Inflammatory macrophage (primary cell): Measurements from ENCODE around the gene RGS2.

Experiments used
- DNase-seq, 2 donors: peaks; one replicate each; pipeline ENCODE4 v3.0.0-alpha.2; 2020 to 2022

The RGS2 gene

GRCh38 chr1:192795916-192796618, 12.8 kb upstream of the RGS2 start:
- DNase-seq: peak in 1 of 2 donors; percentile 6

DNA sequence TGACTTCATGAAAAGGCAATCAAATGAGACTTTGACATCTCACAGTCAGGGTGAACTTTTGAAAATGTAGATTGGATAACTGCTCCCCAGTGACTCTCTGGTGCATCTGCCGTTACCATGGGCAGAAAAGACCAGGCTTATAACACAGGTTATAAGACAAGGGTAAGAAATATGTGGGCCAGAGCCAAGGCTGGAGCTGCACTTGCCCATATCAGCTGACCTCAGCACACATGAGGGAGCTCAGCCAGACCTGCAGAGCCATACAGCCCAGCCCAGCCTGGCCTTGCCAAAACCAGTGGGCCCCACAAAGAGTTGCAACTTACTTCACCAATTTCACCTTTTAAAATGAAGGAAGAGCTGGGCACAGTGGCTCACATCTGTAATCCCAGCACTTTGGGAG, 11.7 kb upstream of the RGS2 start:
- no peak for DNase-seq

DNA sequence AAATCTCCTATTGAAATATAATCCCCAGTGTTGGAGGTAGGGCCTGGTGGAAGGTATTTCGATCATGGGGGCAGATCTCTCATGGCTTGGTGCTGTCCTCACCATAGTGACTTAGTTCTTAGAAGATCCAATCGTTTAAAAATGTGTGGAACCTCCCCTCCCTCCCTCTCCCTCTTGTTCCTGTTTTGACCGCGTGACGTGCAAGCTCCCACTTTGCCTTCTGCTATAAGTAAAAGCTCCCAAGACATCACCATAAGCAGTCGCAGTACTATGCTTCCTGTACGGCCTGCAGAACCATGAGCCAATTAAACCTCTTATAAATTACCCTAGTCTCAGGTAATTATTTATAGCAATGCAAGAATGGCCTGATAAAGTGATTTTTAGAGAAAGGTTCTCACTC, 10.9 kb upstream of the RGS2 start:
- peak; percentile 40 to 45 for DNase-seq

- no peak for DNase-seq
Observed at GRCh38 chr1:192801451-192801850, 7.4 kb upstream of the RGS2 start.

- DNase-seq: no peak
Observed at GRCh38 chr1:192802406-192802805, 6.4 kb upstream of the RGS2 start.

- no peak for DNase-seq
Observed at GRCh38 chr1:192803501-192803900, 5.3 kb upstream of the RGS2 start.

DNA sequence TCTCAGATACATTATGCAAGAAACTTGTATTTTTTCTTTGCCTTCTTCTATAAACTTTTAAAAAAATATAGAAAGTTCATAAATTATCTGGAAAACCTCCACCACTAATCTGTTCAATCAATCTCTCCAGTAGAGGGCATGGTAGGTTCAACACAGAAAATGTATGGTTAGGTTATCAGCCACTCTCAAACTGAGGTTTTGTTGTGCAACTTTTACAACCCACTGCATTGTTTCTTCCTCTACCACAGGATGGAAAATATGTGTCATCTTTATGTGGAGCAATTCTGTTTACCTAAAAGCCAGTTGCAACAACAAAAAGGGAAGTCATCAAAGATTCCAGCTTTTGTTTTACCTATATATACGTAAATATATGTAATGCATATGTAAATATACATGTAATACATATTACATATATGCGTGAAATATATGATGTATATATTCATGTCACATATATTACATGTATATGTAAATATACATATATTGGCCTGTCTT, 3.0 kb upstream of the RGS2 start:
- DNase-seq: peak; percentile 91 to 98

- peak; percentile 10 to 54 for DNase-seq
Observed at GRCh38 chr1:192807211-192808162, 1.4 kb upstream of the RGS2 start.

GRCh38 chr1:192808163-192808517, 699 bp upstream of the RGS2 start:
- DNase-seq: no peak

- peak; percentile 59 to 72 for DNase-seq
Observed at GRCh38 chr1:192809307-192810252, 741 bp downstream of the RGS2 start.

DNA sequence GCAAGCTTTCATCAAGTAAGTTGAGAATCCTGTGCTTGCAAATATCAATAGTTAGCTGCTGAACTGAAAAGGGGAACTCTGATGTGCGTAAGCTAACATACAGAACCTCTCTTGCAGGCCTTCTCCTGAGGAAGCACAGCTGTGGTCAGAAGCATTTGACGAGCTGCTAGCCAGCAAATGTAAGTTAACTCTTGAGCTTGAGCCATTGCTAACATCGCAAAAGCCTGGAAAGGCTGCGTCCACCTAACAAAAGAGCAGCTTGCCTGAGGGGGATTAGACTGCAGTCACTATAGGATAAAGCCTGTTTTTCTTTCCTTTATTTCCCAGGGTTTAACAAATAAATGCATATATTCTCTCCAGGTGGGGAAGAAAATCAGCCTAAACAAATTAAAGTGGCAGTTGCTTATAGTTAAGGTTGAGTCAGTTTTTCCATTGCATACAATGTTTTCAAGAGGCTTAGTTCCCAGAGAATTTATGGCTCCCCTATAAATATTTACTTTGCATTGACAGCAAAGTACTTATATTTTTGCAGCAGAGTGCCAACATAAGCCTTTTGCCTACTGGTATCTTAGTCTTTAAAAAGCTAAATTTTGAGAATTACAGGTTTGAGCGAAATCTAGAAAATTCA, 1.5 kb downstream of the RGS2 start:
- peak; percentile 84 to 87 for DNase-seq

DNA sequence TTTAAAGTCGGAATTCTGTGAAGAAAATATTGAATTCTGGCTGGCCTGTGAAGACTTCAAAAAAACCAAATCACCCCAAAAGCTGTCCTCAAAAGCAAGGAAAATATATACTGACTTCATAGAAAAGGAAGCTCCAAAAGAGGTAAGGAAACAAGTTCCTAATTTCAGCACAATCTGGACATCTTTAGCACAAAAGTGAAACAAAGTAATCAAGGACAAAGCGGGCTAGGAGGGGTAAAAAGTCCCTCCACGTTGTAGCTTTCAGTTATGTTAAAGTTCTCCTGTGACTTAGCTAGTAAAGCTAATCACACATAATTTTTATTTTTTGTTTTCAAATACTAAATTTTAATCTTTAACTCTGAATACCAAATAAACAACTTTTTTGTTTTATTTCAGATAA, 2.2 kb downstream of the RGS2 start:
- no peak for DNase-seq

DNA sequence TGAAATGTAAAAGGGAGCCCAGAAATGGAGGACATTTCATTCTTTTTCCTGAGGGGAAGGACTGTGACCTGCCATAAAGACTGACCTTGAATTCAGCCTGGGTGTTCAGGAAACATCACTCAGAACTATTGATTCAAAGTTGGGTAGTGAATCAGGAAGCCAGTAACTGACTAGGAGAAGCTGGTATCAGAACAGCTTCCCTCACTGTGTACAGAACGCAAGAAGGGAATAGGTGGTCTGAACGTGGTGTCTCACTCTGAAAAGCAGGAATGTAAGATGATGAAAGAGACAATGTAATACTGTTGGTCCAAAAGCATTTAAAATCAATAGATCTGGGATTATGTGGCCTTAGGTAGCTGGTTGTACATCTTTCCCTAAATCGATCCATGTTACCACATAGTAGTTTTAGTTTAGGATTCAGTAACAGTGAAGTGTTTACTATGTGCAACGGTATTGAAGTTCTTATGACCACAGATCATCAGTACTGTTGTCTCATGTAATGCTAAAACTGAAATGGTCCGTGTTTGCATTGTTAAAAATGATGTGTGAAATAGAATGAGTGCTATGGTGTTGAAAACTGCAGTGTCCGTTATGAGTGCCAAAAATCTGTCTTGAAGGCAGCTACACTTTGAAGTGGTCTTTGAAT, 2.9 kb downstream of the RGS2 start:
- DNase-seq: no peak

DNA sequence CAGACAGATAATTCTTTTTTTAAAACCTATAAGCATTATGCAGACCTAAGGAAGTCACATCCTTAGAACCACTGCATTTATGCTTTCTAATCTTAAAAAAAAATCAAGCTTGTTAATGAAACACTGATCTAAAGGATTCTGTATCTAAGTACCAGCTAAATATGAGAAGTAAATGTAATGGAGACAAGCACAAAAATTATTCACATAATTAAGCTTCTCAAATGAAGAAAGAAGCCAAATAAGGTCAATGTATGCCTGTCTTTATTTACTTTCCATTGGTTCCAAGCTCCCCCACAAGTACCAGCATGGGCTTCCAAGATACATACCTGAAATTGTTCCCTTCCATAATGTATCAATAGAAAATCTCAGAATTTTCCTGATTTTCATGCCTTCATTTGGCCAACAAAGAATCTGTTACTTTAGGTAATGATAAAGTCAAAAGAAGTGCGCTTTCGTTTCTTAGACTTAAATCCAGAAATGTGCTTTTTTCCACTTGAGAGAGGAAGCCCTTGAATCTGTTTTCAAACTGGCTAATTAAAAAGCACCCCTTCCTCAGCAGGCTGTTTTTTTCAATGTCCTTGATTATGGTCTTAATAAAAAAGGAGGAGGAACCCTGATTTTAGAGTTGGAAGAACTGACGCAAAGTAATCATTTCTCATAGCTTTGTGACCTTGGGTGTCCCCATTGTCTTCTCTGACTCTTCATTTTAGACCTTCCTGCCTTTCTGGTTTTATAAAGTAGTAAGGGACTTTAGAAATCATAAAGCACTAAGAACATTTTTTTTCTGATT, 3.8 kb downstream of the RGS2 start:
- DNase-seq: no peak

GRCh38 chr1:192814805-192815204, 6.0 kb downstream of the RGS2 start:
- DNase-seq: peak; percentile 6 to 23

DNA sequence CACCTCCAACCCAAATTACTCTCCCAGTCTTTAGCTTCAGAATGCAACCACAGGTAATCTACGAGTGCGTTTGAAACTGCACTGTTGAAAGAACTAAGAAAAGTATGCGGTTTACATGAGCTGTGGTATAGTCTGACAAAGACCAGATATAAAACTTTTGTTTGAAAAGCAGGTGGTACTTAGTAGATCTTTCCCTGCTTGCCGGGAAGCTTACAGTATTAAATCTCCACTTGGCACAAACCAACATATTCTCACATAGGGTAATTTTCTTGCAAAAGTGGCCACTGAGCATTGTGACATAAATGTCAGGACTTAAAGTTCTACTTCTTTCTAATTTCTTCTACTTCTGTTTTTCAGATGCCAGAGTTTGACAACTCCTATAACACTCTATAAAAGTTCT, 8.4 kb downstream of the RGS2 start:
- peak; percentile 43 to 81 for DNase-seq

- no peak for DNase-seq
Observed at GRCh38 chr1:192821296-192821695, 12.5 kb downstream of the RGS2 start.

GRCh38 chr1:192824511-192824910, 15.7 kb downstream of the RGS2 start:
- no peak for DNase-seq

DNA sequence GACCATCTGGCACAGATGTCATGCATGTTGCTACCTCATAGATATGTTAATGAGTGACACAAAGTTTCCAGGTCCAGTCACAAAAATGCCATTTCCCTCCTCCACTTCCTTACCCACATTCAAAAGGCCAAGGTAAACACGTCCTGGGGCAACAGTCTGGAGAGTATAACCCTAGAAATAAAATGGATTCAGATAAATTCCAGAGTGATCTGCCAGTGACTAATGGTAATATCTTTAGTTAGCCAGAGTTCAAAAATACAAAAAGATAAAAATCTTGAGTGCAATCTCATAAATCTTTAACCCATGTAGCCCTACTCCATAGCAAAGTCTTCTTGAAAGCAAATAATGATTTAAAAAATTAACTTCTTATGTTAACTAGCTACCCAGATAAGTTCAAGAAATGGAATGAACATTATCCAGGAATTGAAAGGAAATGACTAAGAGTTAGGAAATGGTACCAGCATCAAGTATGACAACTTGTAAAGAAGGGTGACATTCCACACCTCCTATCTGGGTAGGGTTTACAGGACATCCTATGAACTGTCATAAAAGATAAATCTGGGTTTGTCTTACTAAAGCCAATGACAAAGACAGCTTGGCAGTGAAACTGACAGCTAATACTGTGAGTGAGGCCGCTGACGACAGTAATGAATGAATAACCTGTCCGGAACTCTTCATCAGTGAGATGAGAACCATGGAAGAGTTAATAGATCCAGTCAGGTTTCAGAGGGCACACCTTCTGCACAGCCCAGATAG, 18.1 kb downstream of the RGS2 start:
- no peak for DNase-seq
